Left kidney (tissue), 2 donors: Measurements from ENCODE around the gene HJV. TPM values are rescaled to one million over a fixed set of nuclear protein-coding genes. Genes with fewer than 3 reads are reported as not detected.
A peak's percentile ranks its signal among the peaks of the same experiment; 100 is the strongest.

Experiments used
- DNase-seq: peaks from one replicate; pipeline ENCODE4 v3.0.0-alpha.2; 2013
- polyA plus RNA-seq: library from polyadenylated mRNA; unstranded; fragments of 120-200 nt; gene quantifications from one replicate; pipeline ENCODE4 v1.2.1, GENCODE V29; 2013; ENCODE audit not compliant: insufficient read length

Gene HJV
- polyA plus RNA-seq, 1 donor: 0.13 TPM

GRCh38 chr1:145993618-145994390, 27.7 kb downstream of the HJV start:
- no peak for DNase-seq

- DNase-seq: no peak
Observed at GRCh38 chr1:145992958-145993617, 28.4 kb downstream of the HJV start.

GRCh38 chr1:145992502-145992936, 29.0 kb downstream of the HJV start:
- no peak for DNase-seq

- DNase-seq: no peak
Observed at GRCh38 chr1:145991735-145992412, 29.7 kb downstream of the HJV start.

DNA sequence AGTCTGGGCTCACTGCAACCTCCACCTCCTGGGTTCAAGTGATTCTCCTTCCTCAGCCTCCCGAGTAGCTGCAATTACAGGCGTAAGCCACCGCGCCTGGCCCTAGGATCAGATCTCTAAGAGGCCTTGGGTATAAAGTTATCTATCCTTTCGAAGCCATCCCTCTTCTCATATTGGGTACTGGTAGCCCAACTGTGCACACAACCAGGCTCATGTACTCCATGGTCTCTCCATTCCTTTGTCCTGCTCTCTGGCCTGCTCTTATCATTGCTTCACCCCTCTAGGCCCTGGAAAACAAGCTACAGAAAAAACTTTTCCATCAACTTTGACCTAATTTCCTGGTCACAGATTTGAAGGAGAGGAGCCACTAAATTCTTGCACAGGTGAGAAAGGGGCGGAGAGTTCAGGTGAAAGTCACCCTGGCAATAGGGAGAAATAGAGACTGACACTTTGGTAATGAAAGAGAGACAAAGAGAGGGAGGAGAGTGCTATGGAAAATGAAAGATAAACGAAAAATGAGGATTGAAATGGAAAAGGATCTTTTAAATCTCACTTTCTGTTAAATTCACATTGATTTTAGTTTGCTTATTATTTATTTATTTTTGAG, 31.2 kb downstream of the HJV start:
- DNase-seq: no peak

DNA sequence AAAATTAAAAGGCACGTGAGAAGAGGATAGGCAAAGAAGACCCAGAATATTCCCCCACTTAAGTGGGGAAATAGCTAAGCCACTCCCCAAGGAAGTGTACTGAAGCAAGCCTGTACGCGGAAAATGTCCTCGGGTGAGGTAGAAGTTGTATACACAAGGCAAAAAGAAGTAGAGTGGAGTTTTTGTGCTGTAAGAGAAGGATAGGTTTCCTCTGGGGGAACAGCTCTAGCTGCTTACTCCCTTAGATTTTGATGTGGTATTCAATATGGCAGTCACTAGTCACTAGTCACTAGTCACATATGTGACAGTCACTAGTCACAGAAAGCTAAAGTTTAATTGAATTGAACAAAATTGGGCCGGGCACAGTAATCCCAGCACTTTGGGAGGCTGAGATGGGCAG, 32.8 kb downstream of the HJV start:
- no peak for DNase-seq

- no peak for DNase-seq
Observed at GRCh38 chr1:145987926-145988325, 33.6 kb downstream of the HJV start.

- no peak for DNase-seq
Observed at GRCh38 chr1:145986551-145986950, 35.0 kb downstream of the HJV start.

DNA sequence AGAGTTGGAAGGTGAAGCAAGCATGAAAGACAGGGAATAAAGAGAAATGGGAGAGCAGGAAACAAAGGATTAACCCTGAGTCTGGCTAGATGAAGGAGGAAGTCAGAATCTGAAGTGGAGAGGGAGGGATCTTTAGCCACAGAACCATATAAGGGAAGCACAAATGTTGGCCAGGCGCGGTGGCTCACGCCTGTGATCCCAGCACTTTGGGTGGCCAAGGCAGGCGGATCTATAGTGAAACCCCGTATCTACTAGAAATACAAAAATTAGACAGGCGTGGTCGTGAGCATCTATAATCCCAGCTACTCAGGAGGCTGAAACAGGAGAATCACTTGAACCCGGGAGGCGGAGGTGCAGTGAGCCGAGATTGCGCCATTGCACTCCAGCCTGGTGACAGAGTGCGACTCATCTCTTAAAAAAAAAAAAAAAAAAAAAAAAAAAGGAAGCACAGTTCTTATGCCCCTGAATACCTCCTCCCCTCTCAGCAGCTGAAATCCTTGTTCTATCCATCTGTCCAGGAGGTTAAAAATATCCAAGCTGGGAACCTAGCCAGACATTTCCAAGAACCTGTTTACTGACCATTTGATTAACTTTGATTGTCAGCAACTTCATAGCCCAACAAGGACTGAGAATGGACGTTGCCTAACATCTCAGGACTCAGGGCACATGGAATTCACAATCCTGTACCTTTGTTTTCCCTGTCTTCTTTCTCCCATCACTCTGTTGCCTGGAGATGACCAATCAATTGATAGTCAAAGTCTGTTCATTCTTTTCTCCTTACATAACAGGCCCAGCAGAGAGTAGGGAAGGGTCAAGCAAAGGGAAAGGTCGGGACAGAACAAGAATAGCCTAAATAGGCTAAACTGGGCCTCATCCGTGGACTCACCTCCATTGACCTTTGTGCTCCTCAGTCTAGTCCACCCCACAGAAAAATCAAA, 35.8 kb downstream of the HJV start:
- no peak for DNase-seq

DNA sequence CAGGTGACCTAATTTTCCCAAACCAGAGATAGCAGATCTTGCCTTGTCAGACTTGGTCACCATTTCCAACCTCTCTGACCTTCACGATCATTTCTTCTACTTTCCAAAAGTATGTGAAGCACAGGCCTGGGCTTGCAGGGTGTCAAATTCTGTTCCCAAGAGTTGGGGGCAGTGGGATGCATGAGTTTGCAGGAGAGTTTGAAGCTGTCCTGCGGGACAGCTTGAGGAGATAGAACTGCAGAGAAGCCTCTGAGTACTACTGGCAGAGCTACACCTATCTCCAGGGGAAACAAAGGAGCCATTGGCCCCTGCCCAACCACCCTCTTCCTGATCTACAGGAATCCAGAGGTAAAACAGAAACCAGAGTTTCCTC, 36.4 kb downstream of the HJV start:
- DNase-seq: no peak

GRCh38 chr1:145983960-145984830, 37.3 kb downstream of the HJV start:
- no peak for DNase-seq

DNA sequence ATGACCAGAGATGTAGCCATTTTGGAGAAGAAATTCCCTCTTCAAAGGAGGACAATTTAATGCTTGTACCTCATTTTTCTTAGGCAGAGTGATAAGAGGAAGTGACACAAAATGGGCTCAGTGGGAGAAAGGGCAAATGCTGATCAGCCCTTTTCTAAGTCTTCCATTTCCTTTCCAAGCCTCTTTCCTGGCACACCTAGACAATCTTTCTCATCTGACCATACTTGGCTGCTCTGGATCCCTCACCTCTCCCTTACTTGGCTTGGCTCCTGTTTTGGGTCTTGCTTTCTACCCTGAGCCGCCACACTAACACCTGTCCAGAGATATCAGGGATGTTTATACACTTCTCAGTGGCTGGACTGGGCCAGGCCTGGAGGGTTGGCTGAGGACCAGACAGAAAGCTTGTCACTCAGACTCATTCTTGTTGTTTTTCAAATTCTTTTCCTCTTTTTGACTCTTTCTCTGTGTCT, 38.3 kb downstream of the HJV start:
- no peak for DNase-seq

DNA sequence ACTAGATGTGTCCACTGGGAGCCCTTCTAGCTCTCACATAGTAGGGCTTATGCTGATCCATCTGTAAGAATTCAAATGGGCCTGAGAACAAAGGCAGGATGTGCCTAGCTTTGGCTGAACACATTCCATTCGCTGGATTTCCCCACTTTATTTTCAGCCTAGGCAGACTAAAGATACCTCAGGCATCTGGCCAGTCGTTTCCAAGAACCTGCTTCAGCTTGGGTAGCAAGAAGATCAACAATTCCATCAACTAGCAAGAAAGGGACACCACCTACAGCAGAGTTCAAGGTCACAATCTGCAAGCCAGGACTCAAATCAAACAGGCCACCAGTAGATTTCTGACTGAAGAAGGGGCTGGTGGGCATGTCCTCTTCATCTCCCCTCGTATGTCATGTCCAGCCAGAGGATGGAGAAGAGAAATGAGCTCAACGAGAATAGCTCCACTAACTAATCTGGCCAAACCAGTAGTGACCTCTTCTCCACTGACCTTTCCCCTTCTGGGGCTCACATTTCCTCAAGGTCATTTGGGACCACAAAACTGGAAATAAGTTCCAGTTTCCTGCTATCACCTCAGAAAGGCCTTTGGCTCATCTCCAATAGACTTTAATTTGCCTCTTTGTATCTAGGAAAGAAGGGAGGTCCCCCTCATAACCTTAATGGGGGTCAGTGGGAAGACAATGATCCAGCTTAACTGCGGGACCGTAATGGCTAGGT, 39.4 kb downstream of the HJV start:
- no peak for DNase-seq

DNA sequence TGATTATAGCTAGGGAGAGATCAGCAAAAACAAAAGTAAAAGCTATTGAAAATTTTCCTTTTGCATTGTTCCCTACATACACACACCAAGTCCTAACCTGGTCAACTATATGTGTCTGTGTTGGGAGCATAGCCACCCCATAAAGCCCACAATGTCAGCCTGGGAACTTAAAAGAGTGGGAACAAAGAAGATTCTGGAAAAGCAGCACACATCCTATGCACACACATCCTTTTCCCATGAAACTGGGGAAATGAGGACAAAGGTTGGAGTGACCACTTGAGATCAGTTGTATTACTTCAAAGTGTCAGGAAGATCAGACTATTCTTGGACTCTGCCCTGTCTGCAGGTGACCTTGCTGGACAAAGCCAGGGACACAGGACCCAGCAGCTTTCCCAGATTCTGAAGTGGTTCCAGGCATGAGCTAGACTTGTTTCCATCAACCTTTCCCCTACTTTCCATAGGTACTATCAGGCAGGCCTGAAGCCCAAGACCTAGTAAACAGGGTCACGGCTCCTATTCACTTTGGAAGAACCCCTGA, 41.0 kb downstream of the HJV start:
- no peak for DNase-seq

GRCh38 chr1:145979746-145980456, 41.6 kb downstream of the HJV start:
- no peak for DNase-seq

GRCh38 chr1:145978854-145979745, 42.4 kb downstream of the HJV start:
- peak; percentile 98 for DNase-seq

DNA sequence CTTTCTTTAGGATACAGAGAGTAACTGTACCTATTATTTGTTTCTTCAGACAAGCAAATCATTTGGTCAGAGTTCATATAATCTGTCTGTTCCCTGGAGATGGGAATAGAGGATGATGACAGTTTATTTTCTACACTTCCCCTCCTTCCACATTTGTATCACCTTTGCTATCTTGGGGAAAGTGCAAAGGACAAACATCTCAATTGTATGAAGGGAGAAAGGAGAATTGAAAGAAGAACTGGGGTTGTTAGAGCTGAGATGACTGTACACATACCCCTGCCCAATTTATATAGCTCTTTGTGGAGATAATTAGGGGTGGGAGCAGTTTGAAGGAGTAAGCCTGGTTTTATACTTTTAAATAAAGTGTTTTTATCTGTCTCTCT, 43.1 kb downstream of the HJV start:
- DNase-seq: no peak
